ENCODE data around the gene BMPR1B. TPM values are rescaled to one million over a fixed set of nuclear protein-coding genes. Genes with fewer than 3 reads are reported as not detected.

BMPR1B gene
- total and polyA plus RNA-seq, 2 donors (not counting 1 experiment from before 2014, with no cell fraction given), result not detected

- DNase-seq, result no peak
- H4K20me1 ChIP-seq (ENCODE audit: control insufficient read depth, insufficient read depth, low read length, poor library complexity, severe bottlenecking), result no peaks in the 10 kb centered on the region
- no peak overlapping the region for H3K4me3 Mint-ChIP-seq
- no peaks in the 10 kb centered on the region for H3K79me2 ChIP-seq (ENCODE audit: control insufficient read depth, insufficient read depth, low read length)
- no peaks in the 10 kb centered on the region for H3K27me3 ChIP-seq (replicated peaks in 1 of 4; ENCODE audit: control extremely low read depth in 1 of 4, control insufficient read depth in 3 of 4, insufficient read depth in 4 of 4, low read length in 3 of 4)
- no peak for ATAC-seq (ENCODE audit: low read depth)
- intact Hi-C loops (cut with micrococcal nuclease), result no loop called here
- H3K4me1 ChIP-seq (ENCODE audit: control insufficient read depth in 2 of 2, insufficient read depth in 2 of 2, low read length in 2 of 2), result no peaks in the 10 kb centered on the region
- no peak overlapping the region for H3K9ac ChIP-seq (ENCODE audit: low read length)
- H3K27ac ChIP-seq (ENCODE audit: low read length in 2 of 2), result no peak overlapping the region
- WGBS (ENCODE audit: insufficient coverage), result 89% methylated on average over 3 of the region's 5 CpGs
- H3K36me3 ChIP-seq (replicated peaks in 1 of 2; ENCODE audit: control extremely low read depth in 1 of 2, control insufficient read depth in 1 of 2, extremely low read depth in 1 of 2, insufficient read depth in 2 of 2, low read length in 1 of 2), result no peaks in the 10 kb centered on the region
- no peaks in the 10 kb centered on the region for H3K4me1 Mint-ChIP-seq
- H3K27ac Mint-ChIP-seq, result no peak overlapping the region
- ChIA-PET CTCF (no interaction called here), POLR2A (no interaction called here)
- no peak overlapping the region for H3K4me3 ChIP-seq (ENCODE audit: control extremely low read depth in 1 of 5, extremely low read depth in 1 of 5, insufficient read depth in 1 of 5, low read depth in 2 of 5, low read length in 4 of 5)
- H3K27me3 Mint-ChIP-seq, result no peaks in the 10 kb centered on the region
- H2AFZ ChIP-seq (ENCODE audit: insufficient read depth, low read depth, low read length, poor library complexity, severe bottlenecking), result no peak overlapping the region
- H3K4me2 ChIP-seq (replicated peaks; ENCODE audit: low read depth, low read length, poor library complexity, severe bottlenecking), result no peak overlapping the region
- H3K9me3 Mint-ChIP-seq (ENCODE audit: insufficient read depth), result no peaks in the 10 kb centered on the region
- TF ChIP-seq, protein P1, sequence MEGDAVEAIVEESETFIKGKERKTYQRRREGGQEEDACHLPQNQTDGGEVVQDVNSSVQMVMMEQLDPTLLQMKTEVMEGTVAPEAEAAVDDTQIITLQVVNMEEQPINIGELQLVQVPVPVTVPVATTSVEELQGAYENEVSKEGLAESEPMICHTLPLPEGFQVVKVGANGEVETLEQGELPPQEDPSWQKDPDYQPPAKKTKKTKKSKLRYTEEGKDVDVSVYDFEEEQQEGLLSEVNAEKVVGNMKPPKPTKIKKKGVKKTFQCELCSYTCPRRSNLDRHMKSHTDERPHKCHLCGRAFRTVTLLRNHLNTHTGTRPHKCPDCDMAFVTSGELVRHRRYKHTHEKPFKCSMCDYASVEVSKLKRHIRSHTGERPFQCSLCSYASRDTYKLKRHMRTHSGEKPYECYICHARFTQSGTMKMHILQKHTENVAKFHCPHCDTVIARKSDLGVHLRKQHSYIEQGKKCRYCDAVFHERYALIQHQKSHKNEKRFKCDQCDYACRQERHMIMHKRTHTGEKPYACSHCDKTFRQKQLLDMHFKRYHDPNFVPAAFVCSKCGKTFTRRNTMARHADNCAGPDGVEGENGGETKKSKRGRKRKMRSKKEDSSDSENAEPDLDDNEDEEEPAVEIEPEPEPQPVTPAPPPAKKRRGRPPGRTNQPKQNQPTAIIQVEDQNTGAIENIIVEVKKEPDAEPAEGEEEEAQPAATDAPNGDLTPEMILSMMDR (IDR thresholded peaks at IDR 0.05), result no peak
- TF ChIP-seq EZH2 (IDR thresholded peaks at IDR 0.05; ENCODE audit: borderline replicate concordance, insufficient read depth, low read depth, low read length, poor library complexity, severe bottlenecking), result no peak
- H3K9me3 ChIP-seq (ENCODE audit: control extremely low read depth in 1 of 3, control insufficient read depth in 2 of 3, insufficient read depth in 1 of 3, low read length in 2 of 3), result no peaks in the 10 kb centered on the region
These were observed 286.6 kb downstream of the BMPR1B start for GRCh38 chr4:95044324-95044837.

DNA sequence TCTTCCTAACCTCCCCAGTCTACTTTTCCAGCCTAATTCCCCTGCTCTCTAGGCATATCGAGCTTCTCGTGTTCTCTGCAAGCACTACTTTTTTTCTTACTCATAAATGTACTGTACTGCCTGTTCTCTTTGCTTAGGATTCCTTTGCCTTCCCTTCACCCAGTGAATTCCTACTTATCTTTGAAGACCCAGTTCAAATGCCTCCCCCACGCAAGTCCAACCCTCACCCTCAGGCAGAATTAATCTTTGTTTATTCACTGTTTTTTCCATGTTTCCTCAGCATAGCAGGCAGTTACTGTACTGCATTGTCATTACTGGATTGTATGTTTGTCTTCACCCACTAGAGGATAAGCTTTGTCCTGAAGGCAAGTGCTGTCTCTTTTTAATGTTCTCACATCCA, 287.7 kb downstream of the BMPR1B start:
- H3K4me3 Mint-ChIP-seq, result no peak overlapping the region
- no peaks in the 10 kb centered on the region for H3K4me1 Mint-ChIP-seq
- Histone ChIP-seq H2AFZ (ENCODE audit: insufficient read depth, low read depth, low read length, poor library complexity, severe bottlenecking) (no peak overlapping the region), H3K4me3 (ENCODE audit: control extremely low read depth in 1 of 5, extremely low read depth in 1 of 5, insufficient read depth in 1 of 5, low read depth in 2 of 5, low read length in 4 of 5) (no peak overlapping the region), H3K79me2 (ENCODE audit: control insufficient read depth, insufficient read depth, low read length) (no peaks in the 10 kb centered on the region), H3K9me3 (ENCODE audit: control extremely low read depth in 1 of 3, control insufficient read depth in 2 of 3, insufficient read depth in 1 of 3, low read length in 2 of 3) (no peaks in the 10 kb centered on the region), H3K4me1 (ENCODE audit: control insufficient read depth in 2 of 2, insufficient read depth in 2 of 2, low read length in 2 of 2) (no peaks in the 10 kb centered on the region), H4K20me1 (ENCODE audit: control insufficient read depth, insufficient read depth, low read length, poor library complexity, severe bottlenecking) (no peaks in the 10 kb centered on the region), H3K4me2 (replicated peaks; ENCODE audit: low read depth, low read length, poor library complexity, severe bottlenecking) (no peak overlapping the region), H3K36me3 (replicated peaks in 1 of 2; ENCODE audit: control extremely low read depth in 1 of 2, control insufficient read depth in 1 of 2, extremely low read depth in 1 of 2, insufficient read depth in 2 of 2, low read length in 1 of 2) (no peaks in the 10 kb centered on the region), H3K9ac (ENCODE audit: low read length) (no peak overlapping the region), H3K27ac (ENCODE audit: low read length in 2 of 2) (no peak overlapping the region), H3K27me3 (replicated peaks in 1 of 4; ENCODE audit: control extremely low read depth in 1 of 4, control insufficient read depth in 3 of 4, insufficient read depth in 4 of 4, low read length in 3 of 4) (no peaks in the 10 kb centered on the region)
- 92% methylated on average over 2 of the region's 3 CpGs for WGBS (ENCODE audit: insufficient coverage)
- intact Hi-C loops (cut with micrococcal nuclease), result no loop called here
- TF ChIP-seq, protein P1 (IDR thresholded peaks at IDR 0.05), result no peak
- TF ChIP-seq EZH2 (IDR thresholded peaks at IDR 0.05; ENCODE audit: borderline replicate concordance, insufficient read depth, low read depth, low read length, poor library complexity, severe bottlenecking), result no peak
- DNase-seq (no peak), ATAC-seq (ENCODE audit: low read depth) (no peak)
- CTCF ChIA-PET, result no interaction called here
- H3K27ac Mint-ChIP-seq, result no peak overlapping the region
- no peaks in the 10 kb centered on the region for H3K9me3 Mint-ChIP-seq (ENCODE audit: insufficient read depth)
- POLR2A ChIA-PET, result no interaction called here
- no peaks in the 10 kb centered on the region for H3K27me3 Mint-ChIP-seq
